Endothelial cell of umbilical vein (primary cell): ENCODE measurements around the gene WDR4. TPM values are rescaled to one million over a fixed set of nuclear protein-coding genes. Genes with fewer than 3 reads are reported as not detected.

Source experiments
- BruUV-seq: library from RNA; stranded (reverse); fragments of 400-500 nt; replicated peaks from 2 replicates; lab custom pipeline; 2021; lab: Mats Ljungman, UMichigan
- CTCF ChIA-PET: fragments of 300-600, 350-600 bp; sonication (Branson Sonifier 250); formaldehyde crosslinking; loops from one replicate; lab custom pipeline; 2021; ENCODE audit warnings: antibody characterized with exemption, inconsistent platforms; lab: Charles Lee
- POLR2A ChIA-PET: fragments of 300-600, 350-600 bp; sonication (Branson Sonifier 250); formaldehyde crosslinking; loops from one replicate; lab custom pipeline; 2021; ENCODE audit warnings: antibody characterized with exemption, inconsistent platforms; lab: Charles Lee
- DNase-seq: peaks from one replicate; pipeline ENCODE4 v3.0.0-alpha.2; 2011; ENCODE audit warnings: low read depth, low spot score
- FAIRE-seq: peaks from 2 replicates; lab custom pipeline; 2011; peaks lifted over from hg19 to GRCh38; lab: Jason Lieb, UNC
- H2AFZ ChIP-seq: 2 replicates; pipeline ENCODE4 v1.6.0; 2012; ENCODE audit warnings: low read depth, low read length, control low read depth, inconsistent platforms
- H3K27ac ChIP-seq: 2 replicates; pipeline ENCODE4 v1.5.1; 2011; ENCODE audit warnings: low read depth, mild to moderate bottlenecking, control low read depth, low read length, moderate library complexity; ENCODE audit not compliant: insufficient read depth
- H3K27me3 ChIP-seq, 2 experiments: 2 replicates each; pipeline versions ENCODE4 v1.6.0 to v1.6.1; 2011; ENCODE audit warnings: low read length in 2 of 2, mixed read lengths in 1 of 2; ENCODE audit not compliant: control insufficient read depth in 2 of 2, insufficient read depth in 2 of 2
- H3K36me3 ChIP-seq, 2 experiments: 2 replicates in 1 of 2; 3 replicates in 1 of 2; pipeline ENCODE4 v1.5.1; 2011; ENCODE audit warnings: low read length in 2 of 2, mild to moderate bottlenecking in 1 of 2, moderate library complexity in 1 of 2; ENCODE audit not compliant: control insufficient read depth in 2 of 2, insufficient read depth in 2 of 2; ENCODE audit errors: extremely low read depth in 1 of 2
- H3K4me1 ChIP-seq: 3 replicates; pipeline ENCODE4 v1.5.1; 2011; ENCODE audit warnings: mild to moderate bottlenecking, low read length; ENCODE audit not compliant: control insufficient read depth, insufficient read depth; ENCODE audit errors: extremely low read depth
- H3K4me2 ChIP-seq: 2 replicates; pipeline ENCODE4 v1.6.1; 2011; ENCODE audit warnings: low read length, control low read depth, mixed read lengths; ENCODE audit not compliant: insufficient read depth
- H3K4me3 ChIP-seq, 3 experiments: fragments of 200-600 bp in 1 of 3; sonication (generic), shearing (Covaris generic) in 1 of 3; replicated peaks in 1 of 3; 2 replicates each; pipeline ENCODE4 v1.5.1; 2011 to 2016; ENCODE audit warnings: control low read depth in 3 of 3, low read length in 3 of 3, mild to moderate bottlenecking in 2 of 3, inconsistent platforms in 1 of 3, low read depth in 1 of 3, moderate library complexity in 1 of 3; ENCODE audit not compliant: insufficient read depth in 1 of 3
- H3K79me2 ChIP-seq: 2 replicates; pipeline ENCODE4 v1.6.0; 2012; ENCODE audit warnings: low read length, inconsistent platforms; ENCODE audit not compliant: control insufficient read depth, insufficient read depth
- H3K9ac ChIP-seq: replicated peaks from 2 replicates; pipeline ENCODE3; 2011; ENCODE audit warnings: low read length, control low read depth; ENCODE audit not compliant: insufficient read depth; ENCODE audit errors: extremely low read depth
- H3K9me1 ChIP-seq: replicated peaks from 3 replicates; pipeline ENCODE4 v1.6.0; 2011; ENCODE audit warnings: mild to moderate bottlenecking, low read length; ENCODE audit not compliant: control insufficient read depth, insufficient read depth; ENCODE audit errors: extremely low read depth
- H3K9me3 ChIP-seq: replicated peaks from 2 replicates; pipeline ENCODE4 v1.5.1; 2012; ENCODE audit warnings: low read length, inconsistent platforms; ENCODE audit not compliant: control insufficient read depth, insufficient read depth
- H4K20me1 ChIP-seq: replicated peaks from 2 replicates; pipeline ENCODE3; 2011; ENCODE audit warnings: mild to moderate bottlenecking, low read length; ENCODE audit not compliant: control insufficient read depth, insufficient read depth; ENCODE audit errors: extremely low read depth
- CTCF ChIP-seq, 2 donors: IDR thresholded peaks; 1 replicate in 1 of 2; 2 replicates in 1 of 2; pipeline ENCODE4 v1.5.1; 2011; ENCODE audit warnings: low read length in 2 of 2, mild to moderate bottlenecking in 2 of 2, moderate library complexity in 2 of 2, control low read depth in 1 of 2, inconsistent platforms in 1 of 2, low read depth in 1 of 2; ENCODE audit not compliant: insufficient read depth in 1 of 2; ENCODE audit errors: extremely low read depth in 1 of 2
- EZH2 ChIP-seq: IDR thresholded peaks from 2 replicates; pipeline ENCODE4 v1.6.1; 2012; ENCODE audit warnings: borderline replicate concordance, low read depth, mild to moderate bottlenecking, moderate library complexity, low read length, inconsistent platforms; ENCODE audit not compliant: severe bottlenecking
- FOS ChIP-seq: IDR thresholded peaks from 2 replicates; pipeline ENCODE4 v1.6.1; 2011; ENCODE audit warnings: mild to moderate bottlenecking, low read length, moderate library complexity, borderline replicate concordance; ENCODE audit not compliant: insufficient read depth
- GATA2 ChIP-seq: IDR thresholded peaks from 2 replicates; pipeline ENCODE4 v1.7.0; 2011; ENCODE audit warnings: low read depth, mild to moderate bottlenecking, moderate library complexity, mixed read lengths, low read length; ENCODE audit not compliant: insufficient read length, insufficient read depth
- MAX ChIP-seq: IDR thresholded peaks from 2 replicates; pipeline ENCODE4 v1.6.1; 2011; ENCODE audit not compliant: insufficient read depth, insufficient read length
- MYC ChIP-seq: IDR thresholded peaks from one replicate; pipeline ENCODE4 v1.6.1; 2011; ENCODE audit warnings: mild to moderate bottlenecking, low read depth, low read length
- POLR2A ChIP-seq: IDR thresholded peaks from 2 replicates; pipeline ENCODE4 v1.6.1; 2012; ENCODE audit warnings: low read depth, mild to moderate bottlenecking, control low read depth, low read length
- POLR2AphosphoS5 ChIP-seq: IDR thresholded peaks from 2 replicates; pipeline ENCODE4 v1.6.1; 2012; ENCODE audit warnings: low read depth, mild to moderate bottlenecking, control low read depth, low read length, moderate library complexity; ENCODE audit not compliant: insufficient read depth
- dilution Hi-C: fragments of 300-500 bp; cut with MboI; formaldehyde crosslinking; loops from one replicate; pipeline ENCODE4 v1.15.0; 2019; ENCODE audit warnings: low sequenced_read_pairs; ENCODE audit not compliant: extremely low pct_ligation_motif_present
- intact Hi-C: fragments of 100-400 bp; cut with micrococcal nuclease; formaldehyde crosslinking; loops from one replicate; pipeline ENCODE4 v1.10.0; 2022
- polyA plus RNA-seq, 4 experiments: library from polyadenylated mRNA; depleted of rRNA in 3 of 4; stranded (reverse) in 3 of 4; unstranded in 1 of 4; fragments of >200 nt; gene quantifications; 2 replicates each; pipeline versions ENCODE4 v1.2.1 to v1.2.3, GENCODE V29; 2011 to 2012; ENCODE audit warnings: missing spikeins in 1 of 4
- total RNA-seq: library from RNA; stranded (reverse); gene quantifications from 2 replicates; pipeline ENCODE4 v1.2.3, GENCODE V29; 2021

Gene WDR4
- total and polyA plus RNA-seq, 2 donors (not counting 3 experiments of a cell fraction or from before 2014, with no cell fraction given), result 24.5 to 40.0 TPM

- no TSS peak for BruUV-seq
- peaks cover 13 to 23% of the 10 kb centered on the region in 2 experiments for H3K36me3 ChIP-seq
- no peaks in the 10 kb centered on the region for H3K27me3 ChIP-seq
- H3K9ac ChIP-seq, result no peak overlapping the region
- H3K4me3 ChIP-seq, result no peak overlapping the region
- no peaks in the 10 kb centered on the region for H3K9me1 ChIP-seq
- dilution Hi-C loops (no loop called here), intact Hi-C loops (no loop called here)
- no peak for DNase-seq
- FAIRE-seq, result no peak
- POLR2A ChIA-PET, result no interaction called here
- no peak overlapping the region for H3K27ac ChIP-seq
- CTCF ChIA-PET, result no interaction called here
- no peaks in the 10 kb centered on the region for H4K20me1 ChIP-seq
- no peaks in the 10 kb centered on the region for H3K9me3 ChIP-seq
- peaks cover 16% of the 10 kb centered on the region for H3K4me1 ChIP-seq
- H3K4me2 ChIP-seq, result no peak overlapping the region
- TF ChIP-seq EZH2, result no peak
- no peak for TF ChIP-seq MAX
- no peak overlapping the region for H2AFZ ChIP-seq
- peaks cover 89% of the 10 kb centered on the region for H3K79me2 ChIP-seq
Measured at GRCh38 chr21:42864286-42864685, 15.1 kb downstream of the WDR4 start.

GRCh38 chr21:42863504-42863870 is 15.9 kb downstream of the WDR4 start:
- Histone ChIP-seq H4K20me1 (no peaks in the 10 kb centered on the region), H3K36me3 (peaks cover 12 to 24% of the 10 kb centered on the region in 2 experiments), H3K4me3 (no peak overlapping the region), H3K9me3 (no peaks in the 10 kb centered on the region), H3K27me3 (no peaks in the 10 kb centered on the region), H2AFZ (no peak overlapping the region), H3K4me1 (peaks cover 16% of the 10 kb centered on the region), H3K4me2 (no peak overlapping the region), H3K27ac (no peak overlapping the region), H3K9me1 (no peaks in the 10 kb centered on the region), H3K9ac (no peak overlapping the region), H3K79me2 (peaks cover 88% of the 10 kb centered on the region)
- POLR2A ChIA-PET, result no interaction called here
- DNase-seq, result no peak
- TF ChIP-seq MAX (no peak), POLR2A (no peak), GATA2 (no peak), FOS (no peak), CTCF (IDR thresholded peaks at IDR 0.05; ENCODE audit: extremely low read depth in 1 of 2, insufficient read depth in 1 of 2, low read depth in 1 of 2, low read length in 2 of 2) (no peak), MYC (no peak), EZH2 (no peak), POLR2AphosphoS5 (no peak)
- no TSS peak for BruUV-seq
- no peak for FAIRE-seq
- dilution Hi-C loops (no loop called here), intact Hi-C loops (no loop called here)
- CTCF ChIA-PET, result no interaction called here
